RCC 7860 (cell line): ENCODE results near the gene FOXO1.

ENCODE experiments used
- DNase-seq: peaks from one replicate; pipeline ENCODE4 v3.0.0-alpha.2; 2015; ENCODE audit warnings: low spot score
- FAIRE-seq: peaks from 2 replicates; lab custom pipeline; 2012; peaks lifted over from hg19 to GRCh38; lab: Jason Lieb, UNC

FOXO1 gene

DNA sequence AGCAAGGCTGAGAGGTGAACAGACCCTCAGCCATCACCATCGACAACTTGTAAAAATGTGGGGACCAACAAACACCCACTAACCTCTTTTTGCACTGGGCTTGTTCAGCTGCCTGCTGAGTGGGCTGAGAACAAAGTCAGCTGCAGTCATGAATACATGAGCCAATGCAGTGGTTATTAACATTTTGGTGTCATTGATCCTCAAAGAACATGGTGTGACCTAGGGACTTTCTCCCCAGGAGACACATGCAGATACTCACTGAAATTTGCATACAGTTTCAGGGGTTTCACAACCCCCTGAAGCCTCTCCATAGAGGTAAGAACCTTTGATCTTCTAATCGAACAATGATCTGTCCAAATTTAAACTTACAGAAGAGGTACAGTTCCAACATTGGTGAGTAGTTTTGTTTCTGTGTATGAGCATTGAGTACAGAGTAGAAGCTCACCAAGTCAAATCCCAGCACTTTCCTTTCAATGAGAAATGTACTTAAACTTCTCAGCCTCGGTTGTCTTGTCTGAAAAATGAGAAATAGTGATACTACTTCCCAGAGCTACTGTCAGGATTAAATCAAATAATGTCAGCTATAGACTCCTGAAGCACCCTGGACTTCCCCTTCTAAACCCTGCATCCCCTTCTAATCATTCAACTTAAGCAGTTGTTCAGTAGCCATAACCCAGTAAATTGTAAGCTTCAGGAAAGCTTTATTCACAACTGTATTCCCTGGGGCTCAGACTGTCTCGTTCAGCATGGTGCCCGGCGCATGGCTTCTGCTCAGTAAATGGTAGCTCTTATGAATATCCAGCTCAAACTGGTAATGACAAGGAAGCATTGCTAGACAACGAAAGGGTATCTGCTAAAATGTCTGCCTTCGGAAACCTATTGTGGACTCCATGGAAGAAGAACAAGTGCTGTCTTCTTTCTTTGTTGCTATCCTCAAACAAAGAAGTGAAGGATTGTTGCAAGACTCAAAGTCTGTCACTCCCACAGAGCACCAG is 148.7 kb downstream of the FOXO1 start:
- DNase-seq (no peak), FAIRE-seq (no peak)

DNA sequence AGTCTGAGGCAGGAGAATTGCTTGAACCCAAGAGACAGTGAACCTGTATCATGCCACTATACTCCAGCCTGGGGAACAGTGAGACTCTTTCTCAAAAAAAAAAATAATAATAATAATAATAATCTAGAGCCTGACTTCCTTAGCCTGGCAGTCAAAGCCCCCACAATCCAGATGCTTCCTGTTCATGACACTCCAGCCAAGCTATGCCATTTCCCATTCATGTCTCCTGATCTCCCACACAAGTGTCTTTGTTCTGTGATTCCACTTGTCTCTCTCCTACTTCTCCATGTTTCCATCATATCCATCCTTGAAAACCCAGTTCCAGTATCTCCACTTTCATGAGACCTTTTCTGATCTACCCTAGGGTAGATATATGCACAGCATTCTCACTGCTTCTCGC is 150.7 kb downstream of the FOXO1 start:
- DNase-seq (no peak), FAIRE-seq (no peak)

DNA sequence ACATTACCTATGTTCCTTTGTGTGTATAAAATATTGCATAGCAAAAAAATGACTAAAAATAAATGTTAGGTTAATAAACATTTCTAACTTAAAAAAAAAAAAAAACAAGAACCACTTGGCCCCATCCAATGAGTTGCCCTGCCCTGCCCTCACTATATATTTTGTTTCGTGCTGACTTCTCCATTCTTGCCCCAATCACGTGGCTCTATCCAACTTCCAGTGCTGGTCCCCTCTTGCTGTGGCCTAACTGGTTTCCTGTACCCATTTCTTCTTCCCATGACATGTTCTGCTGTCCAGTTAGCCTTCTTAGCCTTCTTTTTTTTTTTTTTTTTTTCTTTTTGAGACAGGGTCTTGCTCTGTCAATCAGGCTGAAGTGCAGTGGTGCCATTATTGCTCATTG is 151.6 kb downstream of the FOXO1 start:
- no peak for FAIRE-seq
- no peak for DNase-seq

DNA sequence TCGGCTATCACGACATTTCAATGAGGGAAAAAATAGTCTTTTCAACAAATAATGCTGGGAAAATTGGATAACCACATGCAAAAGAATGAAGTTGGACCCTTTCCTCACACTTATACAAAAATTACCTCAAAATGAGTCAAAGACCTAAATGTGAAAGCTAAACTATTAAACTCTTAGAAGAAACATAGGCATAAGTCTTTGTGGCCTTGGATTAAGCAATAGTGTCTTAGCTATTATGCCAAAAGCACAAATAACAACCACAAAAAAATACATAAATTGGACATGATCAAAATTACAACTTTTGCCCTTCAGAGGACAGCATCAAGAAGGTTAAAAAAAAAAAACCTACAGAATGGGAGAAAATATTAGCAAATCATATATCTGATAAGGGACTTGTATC is 156.6 kb downstream of the FOXO1 start:
- no peak for DNase-seq
- no peak for FAIRE-seq

- DNase-seq (no peak), FAIRE-seq (no peak)
Measured at GRCh38 chr13:40508767-40509342, 157.6 kb downstream of the FOXO1 start.

DNA sequence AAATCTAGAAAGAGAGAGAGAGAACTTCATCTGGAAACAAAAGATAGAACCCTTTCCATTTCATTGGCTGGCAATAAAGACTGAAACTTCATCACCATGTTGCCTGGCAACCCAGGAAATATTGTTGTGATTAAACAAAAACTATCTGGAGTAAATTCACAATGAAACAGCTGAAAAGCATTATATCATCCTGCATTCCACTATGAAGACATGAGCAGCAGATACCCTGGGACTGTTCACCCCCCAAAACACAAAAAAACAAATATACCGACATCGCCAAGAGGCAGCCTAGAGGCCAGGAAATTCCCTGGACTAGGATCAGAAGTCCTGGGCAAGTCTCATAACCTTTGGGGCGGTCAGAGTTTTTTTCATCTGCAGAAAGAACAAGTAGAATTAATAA is 158.3 kb downstream of the FOXO1 start:
- no peak for FAIRE-seq
- peak; percentile 26 for DNase-seq

DNA sequence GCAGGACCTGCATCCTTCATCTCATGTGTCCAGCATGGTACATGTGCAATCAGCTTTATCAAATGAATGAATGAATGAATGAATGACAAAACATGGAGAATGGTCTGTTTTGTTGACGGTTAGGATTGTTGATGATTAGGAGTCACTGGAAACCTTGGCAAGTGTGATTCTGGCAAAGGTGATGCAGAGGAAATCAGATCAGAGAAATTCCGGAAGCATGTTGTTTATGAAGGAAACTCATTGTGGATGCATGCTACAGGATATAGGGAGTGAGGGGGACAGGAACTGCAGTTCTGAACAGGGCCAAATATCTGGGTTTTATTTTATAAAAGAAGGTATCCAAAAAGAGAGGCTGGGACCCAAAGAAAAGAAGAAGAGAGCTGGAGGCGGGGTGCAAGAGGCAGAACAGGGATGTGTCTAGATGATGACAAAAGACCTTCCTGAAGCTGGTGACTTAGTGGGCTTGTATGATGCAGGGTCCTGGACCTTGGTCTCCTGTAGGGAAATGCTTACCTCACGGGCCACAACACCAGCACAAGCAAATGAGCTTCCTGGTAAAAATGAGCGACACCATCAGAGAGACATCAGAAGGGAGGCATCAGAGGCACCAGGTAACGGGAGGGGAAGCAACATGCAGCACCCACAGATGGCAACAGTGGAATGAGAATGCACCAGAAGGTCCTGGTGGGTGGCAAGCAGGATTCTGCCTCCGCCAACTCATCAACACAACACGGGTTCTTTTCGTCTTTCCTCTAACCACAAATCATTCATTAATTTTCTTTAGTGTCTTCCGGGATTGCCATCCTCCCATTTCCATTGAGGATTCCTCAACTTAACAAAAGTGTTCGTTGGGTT is 159.6 kb downstream of the FOXO1 start:
- DNase-seq (peak; percentile 20), FAIRE-seq (no peak)
